ENCODE measurements around the gene SPTBN4. TPM values are rescaled to one million over a fixed set of nuclear protein-coding genes. Genes with fewer than 3 reads are reported as not detected.
"Not testable (repeated sequence)": the region's sequence is repeated elsewhere in the genome, so short reads cannot be mapped to it uniquely, and the experiment has no call there.

SPTBN4 gene
- total RNA-seq, 1 donor from 2014 or later: 0.17 TPM

DNA sequence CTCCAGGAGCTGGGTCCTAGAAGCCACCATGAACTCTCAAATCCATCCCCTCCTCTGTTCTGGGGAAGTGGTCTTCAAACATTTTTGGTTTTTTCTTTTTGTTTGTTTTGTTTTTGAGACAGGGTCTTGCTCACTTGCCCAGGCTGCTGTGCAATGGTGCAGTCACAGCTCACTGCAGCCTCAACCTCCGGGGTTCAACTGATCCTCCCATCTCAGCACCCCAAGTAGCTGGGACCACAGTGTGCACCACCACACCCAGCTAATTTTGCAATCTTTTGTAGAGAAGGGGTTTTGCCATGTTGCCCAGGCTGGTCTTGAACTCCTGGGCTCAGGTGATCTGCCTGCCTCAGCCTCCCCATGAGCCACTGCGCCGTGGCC lies 8.2 kb upstream of the SPTBN4 start:
- DNase-seq (ENCODE audit: low read depth): no peak
- H3K4me3 ChIP-seq (ENCODE audit: low read depth, low read length): no peak overlapping the region
- TF ChIP-seq, protein P1, sequence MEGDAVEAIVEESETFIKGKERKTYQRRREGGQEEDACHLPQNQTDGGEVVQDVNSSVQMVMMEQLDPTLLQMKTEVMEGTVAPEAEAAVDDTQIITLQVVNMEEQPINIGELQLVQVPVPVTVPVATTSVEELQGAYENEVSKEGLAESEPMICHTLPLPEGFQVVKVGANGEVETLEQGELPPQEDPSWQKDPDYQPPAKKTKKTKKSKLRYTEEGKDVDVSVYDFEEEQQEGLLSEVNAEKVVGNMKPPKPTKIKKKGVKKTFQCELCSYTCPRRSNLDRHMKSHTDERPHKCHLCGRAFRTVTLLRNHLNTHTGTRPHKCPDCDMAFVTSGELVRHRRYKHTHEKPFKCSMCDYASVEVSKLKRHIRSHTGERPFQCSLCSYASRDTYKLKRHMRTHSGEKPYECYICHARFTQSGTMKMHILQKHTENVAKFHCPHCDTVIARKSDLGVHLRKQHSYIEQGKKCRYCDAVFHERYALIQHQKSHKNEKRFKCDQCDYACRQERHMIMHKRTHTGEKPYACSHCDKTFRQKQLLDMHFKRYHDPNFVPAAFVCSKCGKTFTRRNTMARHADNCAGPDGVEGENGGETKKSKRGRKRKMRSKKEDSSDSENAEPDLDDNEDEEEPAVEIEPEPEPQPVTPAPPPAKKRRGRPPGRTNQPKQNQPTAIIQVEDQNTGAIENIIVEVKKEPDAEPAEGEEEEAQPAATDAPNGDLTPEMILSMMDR (conservative IDR thresholded peaks at IDR 0.05; ENCODE audit: low read depth, low read length): no peak

DNA sequence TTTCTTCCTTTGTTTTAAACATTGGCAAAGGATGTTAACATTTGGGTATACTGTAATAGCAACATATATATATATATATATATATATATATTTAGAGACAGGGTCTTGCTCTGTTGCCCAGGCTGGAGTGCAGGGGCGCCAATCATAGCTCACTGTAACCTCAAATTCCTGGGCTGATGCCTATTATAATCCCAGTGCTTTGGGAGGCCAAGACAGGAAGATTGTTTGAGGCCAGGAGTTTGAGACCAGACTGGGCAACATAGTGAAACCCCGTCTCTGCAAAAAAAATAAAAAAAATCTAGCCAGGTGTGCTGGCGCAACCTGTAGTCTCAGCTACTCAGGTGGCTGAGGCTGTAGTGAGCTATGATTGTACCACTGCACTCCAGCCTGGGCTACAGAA lies 6.6 kb upstream of the SPTBN4 start:
- TF ChIP-seq, protein P1 (conservative IDR thresholded peaks at IDR 0.05; ENCODE audit: low read depth, low read length): no peak
- no peak for DNase-seq (ENCODE audit: low read depth)

DNA sequence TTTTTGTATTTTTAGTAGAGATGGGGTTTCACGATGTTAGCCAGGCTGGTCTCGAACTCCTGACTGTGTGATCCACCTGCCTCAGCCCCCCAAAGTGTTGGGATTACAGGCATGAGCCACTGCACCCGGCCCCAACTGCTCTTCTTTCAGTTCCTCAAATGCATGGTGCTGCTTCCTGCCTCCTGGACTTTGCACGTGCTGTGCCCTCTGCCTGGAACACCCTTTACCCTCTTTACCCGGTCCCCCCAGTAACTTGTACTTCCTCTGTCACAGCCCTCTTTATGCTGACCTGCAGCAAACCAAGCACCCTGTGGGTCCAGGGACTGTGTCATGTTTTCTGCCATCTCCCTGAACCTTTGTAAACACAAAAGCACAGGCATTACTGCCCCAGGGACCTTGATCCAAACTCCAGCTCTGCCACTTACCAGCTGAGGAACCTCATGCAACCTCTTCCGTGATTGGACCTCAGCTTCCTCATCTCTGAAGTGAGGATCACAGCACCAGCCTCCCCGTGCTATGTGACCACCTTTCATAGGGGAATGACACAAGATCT lies 5.1 kb upstream of the SPTBN4 start:
- no peak overlapping the region for H3K4me3 ChIP-seq (ENCODE audit: low read depth, low read length)
- no peak for DNase-seq (ENCODE audit: low read depth)
- TF ChIP-seq, protein P1 (conservative IDR thresholded peaks at IDR 0.05; ENCODE audit: low read depth, low read length): no peak

More for the DNA sequence above, 6.6 kb upstream of the SPTBN4 start:
- H3K4me3 ChIP-seq (ENCODE audit: low read depth, low read length): no peak overlapping the region

- DNase-seq (ENCODE audit: low read depth); H3K4me3 ChIP-seq (ENCODE audit: low read depth, low read length): not testable (repeated sequence)
Observed at GRCh38 chr19:40463587-40464037, 3.2 kb upstream of the SPTBN4 start.

- DNase-seq (ENCODE audit: low read depth): peak; percentile 56
- H3K4me3 ChIP-seq (ENCODE audit: low read depth, low read length): peak overlapping the region; percentile 64
- TF ChIP-seq, protein P1 (conservative IDR thresholded peaks at IDR 0.05; ENCODE audit: low read depth, low read length): peak; percentile 86
Observed at GRCh38 chr19:40464059-40465024, 2.5 kb upstream of the SPTBN4 start.

DNA sequence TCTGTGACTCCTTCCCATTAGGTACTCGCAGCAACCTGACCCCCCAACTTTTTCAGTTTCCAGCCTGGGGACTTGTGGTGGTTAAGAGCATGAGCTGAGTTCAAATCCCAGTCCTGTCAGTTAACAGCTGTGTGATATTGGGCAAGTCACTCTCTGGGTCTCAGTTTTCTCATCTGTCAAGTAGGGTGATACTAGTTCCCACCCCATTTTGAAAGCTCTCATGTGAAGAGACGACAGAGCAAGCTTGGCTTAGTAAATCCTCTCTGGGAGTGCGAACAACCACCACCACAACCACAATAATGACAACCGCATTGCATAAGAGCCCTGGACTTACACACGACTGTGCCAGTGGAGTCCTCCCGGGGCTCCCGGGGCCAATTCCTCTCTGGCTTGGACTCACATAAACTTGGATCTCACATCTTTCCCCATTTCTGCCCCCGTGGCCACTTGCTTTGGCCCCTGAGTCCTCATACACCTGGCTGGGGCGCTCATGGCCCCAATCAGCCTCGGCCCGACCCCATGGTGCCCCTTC lies 1.7 kb upstream of the SPTBN4 start:
- peak overlapping the region; percentile 64 for H3K4me3 ChIP-seq (ENCODE audit: low read depth, low read length)
- TF ChIP-seq, protein P1 (conservative IDR thresholded peaks at IDR 0.05; ENCODE audit: low read depth, low read length): no peak
- no peak for DNase-seq (ENCODE audit: low read depth)

- DNase-seq (ENCODE audit: low read depth): peak; percentile 77
Observed at GRCh38 chr19:40465557-40466218, 1.1 kb upstream of the SPTBN4 start, which contains the start of gene BLVRB. BLVRB (minus strand) TSS chr19:40465745; CDS start chr19:40465688, 57 bp downstream.

More at GRCh38 chr19:40465557-40466218, 1.1 kb upstream of the SPTBN4 start, which contains the start of gene BLVRB:
- TF ChIP-seq, protein P1 (conservative IDR thresholded peaks at IDR 0.05; ENCODE audit: low read depth, low read length): no peak
- H3K4me3 ChIP-seq (ENCODE audit: low read depth, low read length): peak within 1 kb of the TSS; percentile 64

Measured in epithelial cell of proximal tubule (primary cell).